NCI-H345 (cell line): ENCODE measurements around the gene PTGFR.
A peak's percentile ranks its signal among the peaks of the same experiment; 100 is the strongest.

Experiments
- DNase-seq: peaks from one replicate; lab custom pipeline; 2025; lab: John Stamatoyannopoulos, UW

Gene PTGFR, protein sequence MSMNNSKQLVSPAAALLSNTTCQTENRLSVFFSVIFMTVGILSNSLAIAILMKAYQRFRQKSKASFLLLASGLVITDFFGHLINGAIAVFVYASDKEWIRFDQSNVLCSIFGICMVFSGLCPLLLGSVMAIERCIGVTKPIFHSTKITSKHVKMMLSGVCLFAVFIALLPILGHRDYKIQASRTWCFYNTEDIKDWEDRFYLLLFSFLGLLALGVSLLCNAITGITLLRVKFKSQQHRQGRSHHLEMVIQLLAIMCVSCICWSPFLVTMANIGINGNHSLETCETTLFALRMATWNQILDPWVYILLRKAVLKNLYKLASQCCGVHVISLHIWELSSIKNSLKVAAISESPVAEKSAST

GRCh38 chr1:78490861-78491450, at the start of gene PTGFR:
Gene PTGFR, plus strand, starts transcription at chr1:78490974. Its CDS starts 1,770 bp downstream, at chr1:78492744.
- DNase-seq: peak; percentile 68

DNA sequence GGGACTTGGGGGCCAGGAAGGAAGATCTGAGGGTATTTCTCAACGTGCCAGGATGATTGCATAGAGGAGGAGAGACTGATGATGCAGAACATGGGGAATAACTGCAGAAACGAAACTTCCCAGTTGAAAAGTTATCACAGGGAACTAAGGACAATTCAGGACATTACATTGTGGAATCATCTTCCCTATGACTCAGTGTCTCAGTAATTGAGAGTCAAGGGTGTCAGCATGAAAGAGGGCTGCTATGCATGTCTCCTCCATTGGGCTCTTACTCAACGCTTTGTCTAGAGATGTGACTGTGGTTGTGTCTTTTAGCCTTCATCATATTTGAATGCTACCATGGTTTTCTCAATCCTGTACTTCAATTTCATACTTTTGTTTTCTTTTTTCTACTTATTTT, 48.9 kb upstream of the PTGFR start:
- no peak for DNase-seq

DNA sequence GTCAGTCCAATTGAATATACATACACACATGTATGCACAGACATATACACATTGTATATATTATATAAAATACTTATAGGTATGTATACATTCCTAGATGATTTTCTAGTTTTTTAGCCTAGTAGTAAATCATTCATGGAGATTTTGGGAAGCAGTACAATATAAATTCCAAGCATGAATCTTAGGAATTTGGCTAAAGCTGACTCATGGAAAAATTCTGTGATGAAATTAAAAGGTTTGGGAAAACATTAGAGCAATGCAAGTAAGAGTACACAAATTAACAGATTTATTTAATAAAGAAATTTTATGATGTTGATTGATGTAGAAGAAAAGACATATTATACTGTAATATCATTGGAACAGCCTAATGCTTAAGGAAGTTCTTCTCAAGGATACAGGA, 43.7 kb upstream of the PTGFR start:
- no peak for DNase-seq

DNA sequence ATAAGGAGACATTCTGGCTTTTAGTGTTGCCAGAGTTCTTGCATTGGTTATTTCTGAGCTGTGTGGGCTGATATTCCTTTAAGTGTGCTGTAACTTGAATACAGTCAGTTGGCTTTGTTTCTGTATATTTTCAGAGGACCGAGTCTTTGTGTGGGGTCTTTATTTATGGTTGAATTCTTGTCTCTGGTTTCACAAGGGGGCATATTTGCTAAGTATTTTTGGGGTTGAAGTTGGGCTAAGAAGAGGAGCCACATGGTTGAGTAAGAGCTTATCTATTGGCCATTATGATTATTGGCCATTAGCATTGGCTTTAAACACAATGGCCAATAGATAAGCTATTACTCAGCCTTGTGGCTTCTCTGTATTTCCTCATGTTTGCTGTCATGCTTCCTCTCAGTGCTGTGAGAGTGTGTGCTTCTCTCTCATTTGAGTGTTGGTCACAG, 26.3 kb upstream of the PTGFR start:
- no peak for DNase-seq

- no peak for DNase-seq
These were observed 25.6 kb upstream of the PTGFR start for GRCh38 chr1:78465143-78465542.

- DNase-seq: no peak
These were observed 22.3 kb upstream of the PTGFR start for GRCh38 chr1:78468521-78468920.

DNA sequence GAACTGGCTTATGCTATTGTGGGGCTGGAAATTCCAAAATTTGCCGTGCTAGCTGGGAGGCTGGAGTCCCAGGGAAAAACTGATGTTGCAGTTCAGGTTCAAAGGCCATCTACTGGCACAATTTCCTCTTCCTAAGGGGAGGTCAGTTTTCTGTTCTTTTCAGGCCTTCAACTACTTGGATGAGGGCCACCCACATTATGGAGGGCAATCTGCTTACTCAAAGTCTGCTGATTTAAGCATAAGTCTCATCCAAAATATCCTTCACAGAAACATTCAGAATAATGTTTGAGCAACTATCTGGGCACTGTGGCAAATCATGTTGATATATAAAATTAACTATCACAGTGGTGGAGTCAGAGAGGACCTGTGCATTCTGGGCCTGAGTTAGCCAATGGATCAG, 21.2 kb upstream of the PTGFR start:
- no peak for DNase-seq

DNA sequence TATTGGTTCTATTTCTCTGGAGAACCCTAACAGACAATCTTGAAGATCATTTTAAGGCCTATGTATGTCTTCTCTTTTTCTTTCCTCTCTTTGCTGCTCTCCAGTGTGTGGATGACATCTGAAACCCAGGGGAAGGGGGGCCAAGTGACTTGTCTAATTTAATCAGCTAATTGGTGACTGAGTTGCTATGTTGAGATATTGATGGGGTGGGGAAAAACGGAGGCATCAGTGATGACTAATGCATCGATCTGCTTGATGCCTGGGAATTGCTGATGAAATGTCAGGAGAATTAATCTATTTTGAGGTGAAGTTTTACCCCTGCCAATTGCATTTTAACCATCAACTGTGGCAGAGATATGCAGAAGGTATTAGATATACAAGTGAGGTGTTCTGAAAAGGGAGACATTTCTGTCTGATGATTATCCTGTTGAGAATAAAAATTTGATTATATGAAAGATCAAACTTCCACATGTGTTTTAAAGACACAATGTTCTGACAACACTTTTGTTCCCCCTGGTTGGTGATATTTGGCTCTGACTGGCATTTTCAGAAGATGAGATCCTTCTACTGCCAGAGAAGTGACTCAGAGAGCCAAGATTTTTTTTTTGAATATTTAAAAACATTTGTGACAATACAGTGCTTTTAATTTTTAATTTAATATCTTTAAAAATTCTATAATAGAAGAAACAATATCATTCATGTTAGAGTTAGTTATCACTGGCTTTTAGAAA, 18.7 kb upstream of the PTGFR start:
- no peak for DNase-seq

GRCh38 chr1:78472851-78473496, 17.8 kb upstream of the PTGFR start:
- DNase-seq: no peak

GRCh38 chr1:78474092-78474491, 16.7 kb upstream of the PTGFR start:
- no peak for DNase-seq

DNA sequence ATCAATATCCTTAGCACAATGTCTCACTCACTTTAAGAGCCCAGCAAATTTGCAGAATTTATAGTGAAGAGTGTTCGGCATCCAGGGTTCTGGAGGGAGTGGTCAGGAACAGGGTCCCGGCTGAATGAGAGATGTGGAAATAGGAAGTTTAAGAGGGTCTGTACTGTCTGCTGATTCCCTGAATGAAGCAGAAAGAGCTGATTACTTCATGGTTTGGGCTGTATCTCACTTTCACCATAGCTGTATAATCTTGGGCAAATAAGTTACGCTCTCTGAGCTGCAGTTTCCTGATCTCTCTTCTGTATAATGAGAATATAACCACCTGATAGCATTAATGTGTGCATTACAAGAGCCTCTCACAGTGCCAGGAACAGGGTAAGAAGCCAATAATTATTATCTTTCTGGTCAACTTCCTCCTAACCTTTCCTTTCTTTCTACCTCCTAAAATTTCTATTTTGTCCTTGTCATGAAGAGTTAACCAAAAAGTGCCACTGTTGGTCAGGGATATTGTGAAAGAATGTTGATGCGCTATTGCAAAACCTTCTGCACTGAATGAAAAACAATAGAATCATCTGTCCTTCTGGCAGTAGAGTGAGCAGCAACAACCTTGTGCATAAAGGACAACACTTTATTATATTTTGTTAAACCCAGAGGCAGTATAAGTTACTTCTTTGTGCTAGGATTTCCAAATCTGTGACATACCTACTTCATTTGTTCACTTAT, 14.7 kb upstream of the PTGFR start:
- no peak for DNase-seq

DNA sequence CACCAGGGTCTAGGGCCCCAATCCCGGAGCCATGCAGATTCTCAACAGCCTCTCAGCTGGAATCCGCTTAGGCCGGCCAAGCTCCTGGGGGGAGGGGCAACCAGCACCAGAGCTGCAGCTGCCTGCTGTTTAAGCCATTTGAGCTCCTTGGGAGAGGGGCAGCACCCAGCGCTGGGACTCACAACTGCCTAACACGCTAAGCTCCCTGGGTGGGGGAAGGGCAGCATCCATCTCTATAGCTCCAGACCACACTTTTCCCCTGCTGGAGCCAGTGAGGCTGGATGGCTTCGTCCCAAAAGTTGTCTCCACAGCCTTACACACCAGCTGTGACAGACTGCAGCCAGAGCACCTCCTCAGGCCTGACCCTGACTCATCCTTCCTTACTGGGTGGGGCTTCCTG, 6.9 kb upstream of the PTGFR start:
- DNase-seq: no peak

- peak; percentile 44 for DNase-seq
These were observed 787 bp downstream of the PTGFR start for GRCh38 chr1:78491451-78492071.

- DNase-seq: no peak
These were observed 1.7 kb downstream of the PTGFR start for GRCh38 chr1:78492386-78492950.

- no peak for DNase-seq
These were observed 2.7 kb downstream of the PTGFR start for GRCh38 chr1:78493451-78493850.

DNA sequence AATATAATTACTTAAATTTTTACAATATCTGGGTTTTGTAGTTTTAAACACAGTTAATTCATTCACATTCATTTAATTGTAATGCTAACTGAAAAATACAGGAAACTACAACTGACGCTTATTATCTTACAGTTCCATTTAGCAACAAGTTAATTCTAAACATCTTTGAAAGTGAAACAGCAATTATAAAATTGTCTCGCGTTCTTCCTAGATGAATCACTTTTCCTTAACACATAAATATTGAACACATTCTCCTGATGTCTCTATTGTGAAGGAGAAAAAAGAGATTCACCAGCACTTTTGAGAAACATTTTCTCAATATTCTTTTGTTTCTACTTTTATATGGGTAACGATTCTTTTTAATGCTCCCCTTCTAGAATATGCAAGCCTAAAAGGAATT, 6.4 kb downstream of the PTGFR start:
- DNase-seq: no peak

- no peak for DNase-seq
These were observed 9.8 kb downstream of the PTGFR start for GRCh38 chr1:78500529-78500928.

GRCh38 chr1:78501203-78501602, 10.4 kb downstream of the PTGFR start:
- DNase-seq: peak; percentile 56

DNA sequence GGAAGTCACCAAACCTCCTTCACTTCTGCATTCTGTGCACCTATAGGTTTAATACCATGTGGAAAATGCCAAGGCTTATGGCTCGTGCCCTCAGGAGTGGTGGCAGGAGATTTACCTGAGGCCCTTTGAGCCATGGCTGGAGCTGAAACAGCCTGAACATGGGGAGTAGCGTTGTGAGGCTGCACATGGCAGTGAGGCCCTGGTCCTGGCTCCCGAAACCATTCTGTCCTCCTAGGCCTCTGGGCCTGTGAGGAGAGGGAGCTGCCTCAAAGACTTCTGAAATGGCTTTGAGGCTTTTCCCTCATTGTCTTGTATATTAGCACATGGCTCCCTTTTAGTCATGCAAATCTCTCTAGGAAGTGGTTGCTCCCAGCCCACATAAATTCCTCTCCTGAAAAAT, 20.6 kb downstream of the PTGFR start:
- DNase-seq: no peak

GRCh38 chr1:78516716-78517115, 25.9 kb downstream of the PTGFR start:
- no peak for DNase-seq

DNA sequence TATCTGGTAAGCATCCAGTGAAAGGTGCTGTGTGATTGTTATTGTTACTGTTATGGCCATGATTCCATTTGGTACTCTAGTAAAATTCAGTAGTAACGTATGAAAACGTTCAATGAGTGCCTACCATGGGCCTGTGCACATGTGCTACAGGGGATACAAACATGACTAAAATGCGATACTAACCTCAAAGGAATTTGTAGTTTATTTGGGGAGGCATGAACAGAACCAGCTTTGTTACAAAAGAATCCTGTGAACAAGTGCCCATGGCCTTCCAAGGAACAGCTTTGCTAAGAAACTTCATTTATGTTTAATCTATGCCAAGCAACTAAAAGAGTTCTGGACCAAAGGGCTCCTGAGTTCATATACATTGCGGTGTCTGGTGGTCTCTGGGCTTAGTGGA, 28.7 kb downstream of the PTGFR start:
- no peak for DNase-seq
